GF-D8 (cell line): ENCODE data around the gene SEPTIN5.
A peak's percentile ranks its signal among the peaks of the same experiment; 100 is the strongest.
"Not testable (repeated sequence)": the region's sequence is repeated elsewhere in the genome, so short reads cannot be mapped to it uniquely, and the experiment has no call there.

Experiments
- DNase-seq: peaks from one replicate; lab custom pipeline; 2025; lab: John Stamatoyannopoulos, UW

SEPTIN5 gene

GRCh38 chr22:19720150-19720827 lies 6.0 kb downstream of the SEPTIN5 start:
- no peak for DNase-seq

GRCh38 chr22:19720999-19721329 lies 6.7 kb downstream of the SEPTIN5 start:
- no peak for DNase-seq

- no peak for DNase-seq
Measured at GRCh38 chr22:19721330-19722177, 7.3 kb downstream of the SEPTIN5 start.

- DNase-seq, result no peak
Measured at GRCh38 chr22:19722178-19722981, 8.1 kb downstream of the SEPTIN5 start.

GRCh38 chr22:19722982-19723231 lies 8.6 kb downstream of the SEPTIN5 start:
- no peak for DNase-seq

GRCh38 chr22:19723232-19723982 lies 9.1 kb downstream of the SEPTIN5 start, which contains the start of gene GP1BB:
TSS of gene GP1BB (plus strand) at chr22:19723539. CDS start at chr22:19723570, 31 bp downstream.
- no peak for DNase-seq

- DNase-seq, result no peak
Measured at GRCh38 chr22:19723983-19724827, 9.9 kb downstream of the SEPTIN5 start.

- DNase-seq, result no peak
Measured at GRCh38 chr22:19724927-19725661, 10.8 kb downstream of the SEPTIN5 start.

GRCh38 chr22:19726064-19726788 lies 11.9 kb downstream of the SEPTIN5 start:
- DNase-seq, result not testable (repeated sequence)

GRCh38 chr22:19727310-19728150 lies 13.2 kb downstream of the SEPTIN5 start:
- DNase-seq, result no peak

- DNase-seq, result no peak
Measured at GRCh38 chr22:19728271-19728670, 14.0 kb downstream of the SEPTIN5 start.

- no peak for DNase-seq
Measured at GRCh38 chr22:19728836-19729235, 14.5 kb downstream of the SEPTIN5 start.

- DNase-seq, result no peak
Measured at GRCh38 chr22:19729507-19729906, 15.2 kb downstream of the SEPTIN5 start.

GRCh38 chr22:19730198-19730597 lies 15.9 kb downstream of the SEPTIN5 start:
- no peak for DNase-seq

GRCh38 chr22:19730655-19731360 lies 16.5 kb downstream of the SEPTIN5 start:
- DNase-seq, result peak; percentile 4

- no peak for DNase-seq
Measured at GRCh38 chr22:19731361-19732135, 17.2 kb downstream of the SEPTIN5 start.

- no peak for DNase-seq
Measured at GRCh38 chr22:19732403-19733113, 18.3 kb downstream of the SEPTIN5 start.
